ENCODE data around the gene ODF2L.
"Not testable (repeated sequence)": the region's sequence is repeated elsewhere in the genome, so short reads cannot be mapped to it uniquely, and the experiment has no call there.

The ODF2L gene

DNA sequence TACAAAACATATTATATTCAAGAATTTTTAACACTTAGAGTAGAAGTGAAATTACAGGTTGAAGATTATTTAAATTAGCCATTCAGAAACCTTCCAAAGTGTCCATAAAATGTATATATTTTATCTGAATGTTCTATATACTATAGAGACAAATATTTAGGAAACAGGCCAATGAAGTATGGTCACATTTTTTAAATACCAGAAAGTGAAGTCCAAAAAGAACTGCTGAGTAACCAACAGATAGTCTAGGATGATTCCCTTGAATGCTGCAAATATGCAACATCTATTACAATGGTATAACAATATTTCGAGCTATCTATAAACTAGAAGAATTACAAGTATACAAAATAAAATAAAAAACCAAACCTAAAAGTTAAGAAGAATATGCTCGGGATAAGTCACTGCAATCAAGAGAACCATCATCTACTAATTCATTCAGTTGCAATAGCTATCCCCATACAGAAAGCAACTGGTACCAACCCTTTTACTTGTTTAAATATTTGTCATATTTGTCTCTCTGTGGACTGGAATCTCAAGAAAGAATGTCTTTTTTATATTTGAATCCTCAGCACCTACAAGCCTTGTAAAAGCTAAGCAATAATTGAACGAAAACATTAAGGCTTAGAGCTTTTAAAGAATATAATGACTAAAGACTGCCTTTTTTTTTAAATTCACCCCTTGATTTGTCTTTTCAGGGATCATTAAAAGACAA is 8.1 kb downstream of the ODF2L start:
- DNase-seq, result no peak

DNA sequence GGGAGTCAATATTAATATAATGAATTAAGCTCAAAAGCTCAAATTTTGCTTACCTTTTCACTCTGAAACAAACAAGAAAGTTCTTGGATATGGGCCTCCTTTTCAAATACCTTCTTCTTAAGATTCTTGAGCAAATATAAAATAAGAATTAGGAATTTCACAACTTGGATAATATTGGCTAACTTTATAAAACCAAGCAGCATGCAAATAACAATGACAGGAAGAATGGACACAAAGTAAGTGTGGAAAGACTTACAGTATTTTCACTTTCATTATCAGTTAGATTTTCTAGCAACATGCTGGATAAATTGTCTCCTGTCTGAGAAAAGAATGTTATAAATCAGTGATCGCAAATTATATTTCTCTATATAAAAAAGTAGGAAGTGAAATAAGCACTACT is 13.2 kb downstream of the ODF2L start:
- DNase-seq, result no peak

DNA sequence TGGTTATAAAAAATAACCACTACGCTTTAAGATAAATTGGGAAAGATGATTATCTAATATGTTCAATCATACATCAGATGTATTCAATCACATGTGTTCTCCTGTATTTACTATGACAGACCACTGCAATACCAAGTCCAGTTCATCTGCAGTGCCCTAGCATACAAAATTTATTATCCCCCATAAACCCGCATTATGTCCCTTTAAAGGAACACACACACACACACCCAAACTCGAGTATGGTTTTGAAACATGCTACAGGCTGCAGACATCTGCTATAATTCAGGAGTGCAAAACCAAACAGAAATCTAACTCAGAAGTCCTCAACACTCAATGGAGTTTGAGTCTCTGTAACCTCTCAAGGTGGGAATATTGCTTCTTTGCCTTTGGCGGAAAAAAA is 14.9 kb downstream of the ODF2L start:
- DNase-seq, result no peak

DNA sequence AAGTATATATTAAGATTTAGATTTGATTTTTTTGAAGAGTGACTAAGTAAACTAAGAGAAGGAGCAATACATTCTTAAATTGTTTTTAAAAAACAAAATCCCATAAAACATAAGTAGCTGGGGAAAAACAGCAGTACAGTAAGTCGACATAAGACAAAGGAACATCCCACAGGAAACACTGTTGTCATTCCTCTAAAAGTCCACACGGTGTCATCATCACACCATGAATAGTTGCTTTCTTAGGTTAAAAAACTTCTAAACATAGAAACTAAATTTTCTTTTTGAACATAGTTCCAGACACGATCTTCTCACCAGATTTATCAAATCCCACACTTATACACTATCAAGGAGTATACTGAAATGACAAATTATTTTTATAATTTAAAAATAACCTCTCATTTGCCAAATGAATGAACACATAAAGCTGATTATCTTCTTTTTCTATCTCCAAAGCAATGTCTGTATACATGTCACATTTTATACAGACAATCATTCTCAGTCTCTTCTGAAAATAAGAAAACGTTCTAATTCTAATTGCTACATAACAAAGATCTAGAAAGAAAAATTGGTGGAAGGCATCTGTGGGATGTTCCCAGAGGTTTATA is 15.8 kb downstream of the ODF2L start:
- DNase-seq, result peak; percentile 77 to 86

DNA sequence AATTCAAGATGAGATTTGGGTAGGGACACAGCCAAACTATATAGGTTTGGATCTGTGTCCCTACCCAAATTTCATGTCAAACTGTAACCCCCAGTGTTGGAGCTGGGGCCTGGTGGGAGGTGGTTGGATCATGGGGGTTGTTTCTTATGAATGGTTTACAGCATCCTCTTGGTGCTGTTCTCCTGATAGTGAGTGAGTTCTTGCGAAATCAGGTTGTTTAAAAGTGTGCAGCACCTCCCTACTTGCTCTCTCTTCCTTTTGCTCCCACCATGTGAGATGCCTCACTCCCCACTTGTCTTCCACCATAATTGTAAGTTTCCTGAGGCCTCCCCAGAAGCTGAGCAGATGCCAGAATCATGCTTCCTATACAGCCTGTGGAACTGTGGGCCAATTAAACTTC is 17.3 kb downstream of the ODF2L start:
- DNase-seq, result no peak

DNA sequence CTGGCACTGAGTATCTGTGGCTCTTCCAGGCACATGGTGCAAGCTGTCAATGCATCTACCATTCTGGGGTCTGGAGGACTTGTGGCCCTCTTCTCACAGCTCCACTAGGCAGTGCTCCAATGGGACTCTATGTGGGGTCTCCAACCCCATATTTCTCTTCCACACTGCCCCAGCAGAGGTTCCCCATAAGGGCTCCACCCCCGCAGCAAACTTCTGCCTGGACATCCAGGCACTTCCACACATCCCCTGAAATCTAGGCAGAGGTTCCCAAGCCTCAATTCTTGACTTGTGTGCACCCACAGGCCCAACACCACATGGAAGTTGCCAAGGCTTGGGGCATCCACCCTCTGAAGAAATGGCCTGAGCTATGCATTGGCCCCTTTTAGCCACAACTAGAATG is 18.8 kb downstream of the ODF2L start:
- no peak for DNase-seq

DNA sequence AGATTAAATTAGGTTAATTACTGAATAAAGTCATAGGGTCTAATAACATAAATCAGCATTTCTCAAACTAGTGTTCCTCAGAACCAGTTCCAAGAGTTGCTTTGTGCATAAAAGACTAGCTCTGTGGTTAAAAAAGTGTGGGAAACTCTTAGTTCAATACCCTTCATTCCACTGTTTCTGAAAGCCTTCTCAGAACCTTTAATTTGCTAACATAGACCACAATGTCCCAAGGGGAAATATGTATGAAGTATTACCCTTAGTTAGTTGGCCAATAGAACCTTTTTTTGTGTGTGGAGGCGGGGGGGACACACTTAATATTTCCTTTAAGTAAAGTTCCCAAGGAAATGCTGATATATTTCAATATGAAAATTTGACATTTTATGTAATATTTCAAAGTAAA is 20.4 kb downstream of the ODF2L start:
- no peak for DNase-seq

DNA sequence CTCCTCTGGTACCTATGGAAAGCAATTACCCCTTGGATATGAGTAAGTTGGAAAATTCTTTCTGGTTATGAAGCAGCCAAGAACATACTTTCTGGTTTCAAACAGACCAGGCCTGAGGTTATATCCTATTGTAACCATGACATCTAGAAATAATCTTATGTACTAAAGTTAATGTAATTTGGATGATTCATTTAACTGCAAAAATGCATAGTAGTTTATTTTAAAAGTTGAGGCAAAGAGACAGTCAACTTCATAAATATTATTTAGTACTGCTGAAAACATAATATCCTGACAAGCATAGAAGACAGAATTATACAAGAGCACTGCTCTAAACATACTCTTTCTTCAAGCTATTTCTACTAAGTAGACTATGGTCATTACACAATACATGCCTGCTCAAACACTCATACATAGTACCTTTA is 25.5 kb downstream of the ODF2L start:
- no peak for DNase-seq

DNA sequence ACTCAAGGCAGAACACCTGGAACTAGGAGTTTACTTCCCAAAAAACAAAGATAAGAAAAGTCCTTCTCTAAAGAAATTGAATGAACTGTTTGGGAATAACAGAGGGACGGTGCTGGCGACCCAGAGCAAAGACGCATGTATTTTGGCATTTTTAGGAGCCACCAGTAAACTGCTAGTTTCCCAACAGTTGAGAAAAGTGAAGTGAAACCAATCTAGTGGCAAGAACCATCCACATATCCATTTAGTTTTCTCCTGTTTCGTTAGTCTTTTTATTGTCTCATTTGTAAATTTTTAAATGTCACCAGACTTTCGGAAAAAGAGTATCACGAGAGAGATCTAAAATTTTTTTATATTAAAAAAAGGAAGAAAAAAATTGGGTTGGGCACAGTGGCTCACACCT is 30.2 kb downstream of the ODF2L start:
- DNase-seq, result no peak

DNA sequence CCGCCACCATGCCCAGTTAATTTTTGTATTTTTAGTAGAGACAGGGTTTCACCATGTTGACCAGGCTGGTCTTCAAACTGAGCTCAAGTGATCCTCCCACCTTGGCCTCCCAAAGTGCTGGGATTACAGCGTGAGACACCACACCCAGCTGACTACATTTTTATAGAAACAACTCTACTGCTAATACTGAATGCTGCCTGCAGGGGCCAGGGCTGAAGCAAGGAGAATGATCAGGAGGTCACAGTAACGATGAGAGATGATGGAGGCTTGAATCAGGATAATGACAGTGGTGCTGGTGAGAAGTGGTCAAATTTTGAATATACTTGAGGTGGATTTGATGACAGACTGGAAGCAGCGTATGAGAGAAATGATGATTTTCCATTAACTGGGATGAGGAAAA is 33.3 kb downstream of the ODF2L start:
- no peak for DNase-seq

DNA sequence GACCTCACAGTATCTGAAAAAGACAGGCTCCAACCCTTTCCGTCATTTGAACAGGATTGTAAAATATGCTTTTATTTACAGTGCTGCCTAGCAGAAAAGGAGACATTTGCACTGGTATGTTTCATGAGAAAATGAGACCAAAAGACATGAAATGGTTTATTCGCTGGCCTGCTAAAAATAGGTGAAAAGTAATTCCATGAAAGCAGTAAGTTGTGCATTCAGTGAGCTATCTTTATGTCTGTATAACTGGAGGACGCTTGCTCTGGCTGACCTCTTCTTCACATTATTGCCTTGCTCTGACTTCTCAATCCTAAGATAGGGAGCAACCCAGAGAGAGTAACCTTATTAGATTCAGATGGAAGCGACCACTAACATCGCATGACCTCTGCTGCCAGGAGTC is 38.3 kb downstream of the ODF2L start:
- DNase-seq, result no peak

DNA sequence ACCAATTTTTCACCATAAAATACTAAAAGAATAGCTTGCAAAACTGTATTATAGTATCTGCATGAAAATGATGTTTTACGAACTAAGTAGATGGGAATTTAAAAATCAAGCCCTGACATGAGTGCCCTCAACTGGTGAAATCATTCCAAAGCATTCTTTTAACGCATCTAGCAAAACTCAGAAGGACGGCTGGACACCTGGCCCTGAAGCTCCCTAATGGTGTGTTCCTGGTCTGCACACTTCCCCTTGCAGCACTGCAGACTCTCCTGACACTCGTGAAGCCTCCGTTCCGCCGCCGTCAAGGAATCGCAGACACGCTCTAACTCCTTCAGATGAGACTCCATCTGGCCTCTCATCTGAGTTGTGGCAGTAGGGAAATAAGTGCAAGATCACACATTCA is 39.9 kb downstream of the ODF2L start:
- peak; percentile 19 to 35 for DNase-seq

DNA sequence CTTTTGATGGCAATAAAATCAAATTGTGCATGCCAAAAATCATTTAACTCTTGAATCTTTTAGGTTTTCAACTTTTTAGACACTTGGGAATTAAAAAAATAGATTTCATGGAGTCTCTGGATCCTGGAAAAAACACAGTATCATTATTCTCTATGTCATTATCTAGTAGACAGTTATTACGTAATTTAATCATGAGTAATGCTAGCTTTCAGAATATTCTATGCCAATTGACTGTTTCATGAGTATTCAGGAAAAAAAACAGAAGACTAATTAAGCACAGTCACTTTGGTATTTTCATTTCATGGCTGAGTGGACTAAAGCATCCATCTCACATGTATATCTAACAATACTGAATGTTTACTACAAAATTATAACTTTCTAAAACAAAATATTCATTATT is 44.0 kb downstream of the ODF2L start:
- DNase-seq, result no peak

DNA sequence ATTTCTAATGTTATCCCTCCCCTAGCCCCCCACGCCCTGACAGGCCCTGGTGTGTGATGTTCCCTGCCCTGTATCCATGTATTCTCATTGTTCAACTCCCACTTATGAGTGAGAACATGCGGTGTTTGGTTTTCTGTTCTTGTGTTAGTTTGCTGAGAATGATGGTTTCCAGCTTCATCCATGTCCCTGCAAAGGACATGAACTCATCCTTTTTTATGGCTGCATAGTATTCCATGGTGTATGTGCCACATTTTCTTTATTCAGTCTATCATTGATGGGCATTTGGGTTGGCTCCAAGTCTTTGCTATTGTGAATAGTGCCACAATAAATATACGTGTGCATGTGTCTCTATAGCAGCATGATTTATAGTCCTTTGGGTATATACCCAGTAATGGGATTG is 45.9 kb downstream of the ODF2L start:
- not testable (repeated sequence) for DNase-seq

DNA sequence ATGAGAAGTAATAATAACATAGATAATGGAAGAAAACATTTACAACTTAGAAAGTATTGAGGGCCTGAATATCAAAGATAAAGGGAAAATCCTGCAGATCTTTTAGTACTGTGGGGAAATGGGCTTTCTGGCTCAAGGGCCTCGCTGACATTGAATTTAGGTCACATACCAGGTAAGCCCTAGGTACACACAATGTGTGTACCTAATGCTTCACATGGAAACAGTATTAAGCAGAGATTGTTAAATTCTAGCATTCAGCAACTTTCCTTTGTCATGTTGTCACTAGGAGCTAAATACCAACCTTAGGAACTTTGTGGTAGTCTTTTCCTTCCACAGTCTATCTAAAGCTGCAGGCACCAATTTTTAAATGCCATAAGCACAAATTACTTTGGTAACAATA is 49.7 kb downstream of the ODF2L start:
- DNase-seq, result no peak

DNA sequence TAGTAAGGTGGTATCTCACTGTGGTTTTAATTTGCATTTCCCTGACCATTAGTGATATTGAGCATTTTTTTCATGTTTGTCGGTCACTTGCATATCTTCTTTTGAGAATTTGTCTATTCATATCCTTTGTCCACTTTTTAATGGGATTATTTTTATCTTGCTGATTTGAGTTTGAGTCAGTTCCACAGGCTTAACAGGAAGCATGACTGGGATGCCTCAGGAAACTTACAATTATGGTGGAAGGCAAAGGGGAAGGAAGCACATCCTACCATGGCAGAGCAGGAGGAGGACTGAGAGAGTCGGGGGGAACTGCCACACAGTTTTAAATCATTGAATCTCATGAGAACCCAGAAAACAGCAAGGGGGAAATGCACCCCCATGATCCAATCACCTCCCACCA is 51.1 kb downstream of the ODF2L start:
- DNase-seq, result no peak

DNA sequence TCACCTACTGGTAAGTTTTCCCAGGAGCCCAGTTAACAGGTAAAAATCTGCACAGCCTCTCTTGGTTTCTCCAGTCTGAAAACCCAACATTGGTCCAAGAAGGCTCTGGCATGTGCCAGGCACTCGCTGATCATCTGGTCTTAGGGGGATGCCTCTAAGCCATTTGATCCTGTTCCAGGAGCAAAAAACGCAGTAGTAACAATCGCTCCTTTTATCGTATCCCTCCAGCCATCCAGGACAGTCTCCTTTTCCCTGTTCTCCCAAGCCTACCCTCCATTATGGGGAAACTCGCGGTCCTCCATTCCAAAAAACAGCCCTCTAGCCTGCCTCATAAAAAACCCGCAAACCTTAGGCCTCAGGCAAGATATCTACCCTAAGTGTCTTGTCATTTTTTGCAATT is 56.2 kb downstream of the ODF2L start:
- DNase-seq, result no peak

DNA sequence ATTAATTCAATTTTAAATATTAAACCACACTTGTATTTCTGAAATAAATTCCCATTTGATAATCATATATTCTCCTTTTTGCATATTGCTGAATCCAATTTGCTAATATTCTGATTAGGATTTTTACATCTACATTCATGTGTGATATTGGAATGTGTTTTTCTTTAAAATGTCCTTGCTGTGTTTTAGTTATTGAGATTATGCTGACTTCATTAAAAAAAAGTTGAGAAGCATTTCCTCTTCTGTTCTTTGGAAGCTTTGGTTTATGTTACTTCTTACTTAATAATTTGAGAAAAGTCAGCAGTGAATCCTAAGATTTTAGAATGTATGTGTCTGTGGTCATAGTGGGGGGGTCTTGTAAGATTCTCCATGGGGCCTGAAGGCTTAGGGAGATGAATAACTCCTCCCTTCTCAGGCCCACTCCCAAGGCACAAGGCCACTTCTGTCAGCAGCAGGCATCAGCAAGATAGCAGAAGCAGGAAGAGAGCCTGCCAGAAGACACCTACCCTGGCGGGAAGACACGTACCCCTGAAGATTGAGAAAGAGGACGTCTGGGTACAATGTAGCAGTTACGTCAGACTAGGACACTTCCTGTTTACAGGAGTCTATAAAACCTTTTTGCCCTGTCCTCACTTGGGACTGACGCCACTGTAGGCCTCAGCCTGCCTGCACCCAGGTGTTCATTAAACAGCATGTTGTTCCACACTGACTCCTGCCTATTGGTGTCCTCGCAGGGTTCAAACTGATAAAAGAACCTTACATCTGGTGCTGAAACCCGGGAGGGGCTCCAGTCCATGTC is 56.9 kb downstream of the ODF2L start:
- DNase-seq, result peak; percentile 64 to 68

DNA sequence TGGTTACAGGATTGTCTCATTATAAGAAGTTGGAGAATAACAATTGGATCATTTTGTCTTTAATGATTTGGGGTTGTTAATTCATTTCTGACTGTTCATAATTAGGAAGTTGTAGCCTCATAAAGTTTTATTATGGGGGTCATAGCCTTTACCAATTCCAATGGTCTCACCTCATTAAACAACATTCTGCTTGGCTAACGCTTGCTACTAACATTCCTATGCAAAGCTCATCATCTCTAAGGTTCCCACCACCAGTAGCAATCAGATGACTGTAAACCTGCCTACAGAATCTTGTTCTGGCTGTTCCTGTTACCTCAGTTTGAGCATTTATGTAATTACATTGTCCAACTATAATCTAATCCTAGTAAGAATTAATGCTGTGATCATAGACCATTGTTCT is 60.2 kb downstream of the ODF2L start:
- DNase-seq, result no peak

DNA sequence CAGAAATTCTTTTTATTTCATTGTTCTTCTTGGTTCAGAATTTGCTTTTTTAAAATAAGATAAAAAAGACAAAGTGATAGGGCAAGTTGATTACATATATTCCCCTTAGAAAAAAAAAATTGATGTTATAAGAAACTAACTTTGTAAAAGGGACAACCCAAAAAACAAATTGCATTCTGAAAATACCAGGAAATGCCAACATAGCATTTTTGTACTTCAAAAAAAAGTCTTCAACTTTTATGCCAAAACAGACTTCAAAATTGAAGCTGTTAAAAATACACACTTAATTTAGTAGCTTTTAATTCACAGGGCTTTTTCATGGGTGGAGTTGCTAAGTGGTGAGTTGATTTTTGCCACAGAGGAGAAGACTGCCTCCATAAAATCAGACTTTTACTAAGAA is 70.9 kb downstream of the ODF2L start:
- no peak for DNase-seq

DNA sequence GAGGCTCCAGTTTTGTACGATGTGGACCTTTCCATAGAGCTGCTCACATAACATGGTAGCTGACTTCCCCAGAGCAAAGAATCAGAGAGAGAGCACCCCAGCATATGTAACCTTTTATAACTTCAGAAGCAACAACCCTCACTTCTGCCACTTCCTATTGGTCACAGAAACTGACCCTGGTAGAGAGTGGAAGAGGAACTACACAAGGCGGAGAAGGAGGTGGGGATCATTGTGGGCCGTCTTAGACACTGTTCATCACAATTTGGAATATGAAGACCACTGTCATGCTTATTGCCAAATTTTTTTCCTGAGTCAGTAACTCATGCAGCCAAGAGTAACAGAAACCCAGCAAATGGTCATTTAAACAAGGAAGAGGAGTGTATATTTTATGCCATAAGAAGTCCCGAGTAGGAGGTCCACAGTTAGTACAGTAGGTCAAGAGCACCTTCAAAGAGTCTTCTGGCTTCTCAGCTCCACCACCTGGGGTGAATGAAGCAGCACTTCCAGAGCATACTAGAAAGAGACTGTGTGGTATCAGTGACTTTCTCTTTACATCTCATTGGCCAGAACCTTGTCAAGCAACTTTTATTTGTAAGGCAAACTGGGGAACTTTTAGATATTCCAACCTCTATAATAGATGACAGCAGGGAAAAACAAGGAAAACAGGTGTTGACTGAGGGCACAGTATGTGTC is 71.8 kb downstream of the ODF2L start:
- no peak for DNase-seq

DNA sequence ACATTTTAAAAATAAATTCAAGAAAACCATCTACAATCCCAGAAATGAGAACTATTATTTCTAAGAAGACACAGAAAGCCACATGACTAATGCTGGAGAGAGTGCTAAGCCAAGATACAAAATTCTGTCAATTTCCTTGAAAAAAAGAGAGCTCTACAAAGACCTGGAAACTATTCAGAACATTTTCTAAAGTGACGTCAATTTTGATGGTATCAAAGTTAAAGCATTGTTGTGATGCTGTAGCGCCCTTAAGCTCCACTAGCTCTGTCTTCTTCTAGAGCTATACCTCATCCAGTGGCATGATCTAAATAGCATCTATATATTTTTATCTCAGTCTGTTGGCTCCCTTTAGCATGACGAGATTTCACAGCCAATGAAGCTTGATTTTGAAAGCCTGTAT is 73.9 kb downstream of the ODF2L start:
- DNase-seq, result no peak

DNA sequence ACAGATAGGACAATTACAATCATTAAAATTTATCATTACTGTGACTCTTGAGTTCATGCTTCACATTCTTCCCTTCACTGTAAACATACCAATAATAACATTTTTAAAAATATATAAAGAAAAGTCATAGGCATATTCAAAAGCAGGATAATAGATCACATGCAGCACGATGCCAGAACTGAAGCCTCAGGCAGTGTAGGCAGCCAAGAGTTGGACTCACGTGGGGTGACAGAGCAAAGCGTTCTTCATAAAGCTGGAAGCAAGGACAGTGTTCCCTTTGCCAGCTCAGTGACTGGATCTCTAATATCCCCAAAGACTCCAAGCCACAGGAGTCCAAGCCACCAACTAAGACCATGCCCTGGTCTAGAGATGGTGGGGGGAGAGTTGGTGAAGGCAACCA is 77.7 kb downstream of the ODF2L start:
- no peak for DNase-seq

DNA sequence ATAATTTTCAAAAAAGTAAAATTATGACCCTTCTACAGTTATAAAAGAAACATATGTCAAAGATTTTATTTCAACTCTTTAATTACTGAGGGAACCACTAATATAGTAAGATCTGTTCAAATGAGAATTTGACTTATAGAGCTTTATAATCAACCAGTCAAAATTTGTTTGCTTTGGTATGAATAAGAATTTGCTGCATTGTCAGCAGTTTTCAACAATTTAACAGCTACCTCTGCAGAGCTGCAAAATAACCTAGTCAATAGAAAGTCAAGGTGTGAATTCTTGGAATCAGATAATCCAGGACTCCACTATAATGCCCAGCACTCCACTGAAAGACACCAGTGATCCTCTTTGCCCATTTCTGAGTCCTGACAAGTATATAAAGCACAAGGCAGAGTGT is 78.2 kb downstream of the ODF2L start:
- no peak for DNase-seq

Measured in Kasumi-1 (cell line).